ENCODE measurements around the gene SSU72.
"Not testable (repeated sequence)": the region's sequence is repeated elsewhere in the genome, so short reads cannot be mapped to it uniquely, and the experiment has no call there.

SSU72 gene

GRCh38 chr1:1557688-1558087, 17.0 kb downstream of the SSU72 start:
- not testable (repeated sequence) for DNase-seq

- DNase-seq = not testable (repeated sequence)
These were observed 17.7 kb downstream of the SSU72 start for GRCh38 chr1:1556961-1557360.

DNA sequence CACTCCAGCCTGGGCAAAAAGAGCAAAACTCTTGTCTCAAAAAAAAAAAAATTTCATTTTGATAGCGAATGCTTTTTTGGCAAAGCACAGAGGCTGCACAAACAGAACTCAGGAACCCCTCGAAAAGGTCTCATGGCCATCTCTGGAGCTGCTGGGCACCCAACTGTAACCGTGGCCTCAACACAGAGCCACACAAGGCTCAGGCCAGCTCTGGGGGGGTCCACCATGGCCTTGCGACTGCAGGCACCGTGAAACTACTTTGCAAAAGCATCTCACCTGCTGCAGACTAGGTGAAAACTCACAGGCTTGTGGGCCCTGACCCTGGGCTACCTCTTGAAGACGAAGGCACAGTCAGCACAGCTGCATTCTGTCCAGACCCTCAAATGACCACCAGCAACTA, 18.2 kb downstream of the SSU72 start:
- DNase-seq = no peak

DNA sequence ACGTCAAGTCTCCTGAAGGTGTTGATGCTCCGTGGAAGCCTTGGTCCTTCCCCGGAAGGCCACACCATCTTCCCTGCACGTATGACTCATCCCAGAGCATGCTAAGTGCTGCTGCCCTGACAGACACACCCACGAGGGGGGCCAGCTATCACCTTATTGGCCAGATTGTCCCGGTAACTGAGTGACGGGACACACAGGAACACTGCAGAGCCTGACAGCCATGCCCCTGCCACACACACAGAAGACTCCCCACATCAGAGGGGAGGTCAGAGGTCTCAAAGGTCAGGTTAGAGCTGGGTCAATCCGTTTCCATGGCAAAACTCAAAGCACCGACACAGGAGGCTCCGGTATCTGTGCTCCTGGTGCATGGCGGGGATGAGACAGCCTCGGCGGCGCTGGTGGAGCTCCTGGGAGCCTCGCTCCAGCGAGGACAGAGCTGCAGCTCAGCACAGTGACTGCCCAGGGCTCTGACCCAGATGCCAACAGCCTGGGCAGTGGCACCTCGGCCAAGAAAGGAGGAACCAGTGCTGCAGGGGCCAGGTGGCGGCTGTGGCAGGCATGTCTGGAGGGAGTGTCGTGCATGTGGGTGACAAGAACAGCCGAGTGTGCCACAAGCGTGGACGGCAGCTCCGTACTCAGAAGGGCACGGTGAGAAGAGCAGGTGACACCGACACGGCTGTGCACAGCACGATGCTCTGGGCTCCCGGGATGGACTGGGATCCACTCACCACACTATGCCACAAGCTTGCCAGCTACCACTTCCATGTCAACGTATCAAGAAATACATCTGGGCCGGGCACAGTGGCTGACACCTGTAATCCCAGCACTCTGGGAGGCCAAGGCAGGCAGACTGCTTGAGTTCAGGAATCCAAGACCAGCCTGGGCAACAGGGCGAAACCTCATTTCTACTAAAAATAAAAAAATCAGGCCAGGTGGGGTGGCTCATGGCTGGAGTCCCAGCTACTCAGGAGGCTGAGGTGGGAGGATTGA, 19.4 kb downstream of the SSU72 start:
- DNase-seq = peak; percentile 68

DNA sequence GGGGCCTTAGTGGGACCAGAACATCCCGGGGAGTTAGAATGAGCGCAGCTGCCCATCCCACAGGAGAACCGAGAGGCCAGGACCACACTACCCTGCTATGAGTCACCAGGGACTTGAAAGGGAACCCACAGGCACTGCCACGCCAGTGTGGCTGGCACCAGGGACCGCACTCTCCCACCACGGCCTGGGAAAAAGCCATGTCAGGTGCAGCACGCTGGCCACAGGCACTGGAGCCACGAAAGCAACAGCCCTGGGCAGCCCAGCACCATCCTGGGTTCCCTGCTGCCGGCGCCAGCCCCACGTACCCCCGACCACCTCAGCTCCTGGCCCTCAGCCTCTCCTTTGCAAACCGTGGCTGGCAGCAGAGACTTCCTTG, 20.1 kb downstream of the SSU72 start:
- DNase-seq = peak; percentile 38

DNA sequence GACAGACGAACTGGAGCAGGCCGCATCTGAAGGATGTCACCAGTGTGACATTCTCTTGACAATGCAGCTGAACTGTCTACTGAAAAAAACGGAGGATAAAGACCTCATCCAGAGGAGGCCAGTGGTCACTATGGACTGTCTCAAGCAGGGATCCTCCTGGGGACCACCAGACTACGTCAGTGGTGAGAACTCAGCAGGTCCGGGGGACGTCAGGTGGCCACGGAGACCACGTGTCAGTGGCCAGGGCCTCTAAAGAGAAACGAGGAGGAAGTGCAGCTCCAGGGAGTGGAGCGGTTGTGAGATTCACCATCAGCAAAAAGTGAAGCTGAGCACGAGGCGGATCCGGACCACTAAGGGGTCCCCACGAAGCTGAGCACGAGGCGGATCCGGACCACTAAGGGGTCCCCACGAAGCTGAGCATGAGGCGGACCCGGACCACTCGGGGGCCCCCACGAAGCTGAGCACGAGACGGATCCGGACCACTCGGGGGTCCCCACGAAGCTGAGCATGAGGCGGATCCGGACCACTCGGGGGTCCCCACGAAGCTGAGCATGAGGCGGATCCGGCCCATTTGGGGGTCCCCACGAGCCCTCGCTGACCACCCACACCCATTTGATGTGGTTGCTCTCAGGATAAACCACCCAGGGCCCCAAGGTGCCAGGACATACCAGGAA, 20.7 kb downstream of the SSU72 start:
- no peak for DNase-seq

GRCh38 chr1:1552263-1552639, 22.4 kb downstream of the SSU72 start:
- DNase-seq = no peak

DNA sequence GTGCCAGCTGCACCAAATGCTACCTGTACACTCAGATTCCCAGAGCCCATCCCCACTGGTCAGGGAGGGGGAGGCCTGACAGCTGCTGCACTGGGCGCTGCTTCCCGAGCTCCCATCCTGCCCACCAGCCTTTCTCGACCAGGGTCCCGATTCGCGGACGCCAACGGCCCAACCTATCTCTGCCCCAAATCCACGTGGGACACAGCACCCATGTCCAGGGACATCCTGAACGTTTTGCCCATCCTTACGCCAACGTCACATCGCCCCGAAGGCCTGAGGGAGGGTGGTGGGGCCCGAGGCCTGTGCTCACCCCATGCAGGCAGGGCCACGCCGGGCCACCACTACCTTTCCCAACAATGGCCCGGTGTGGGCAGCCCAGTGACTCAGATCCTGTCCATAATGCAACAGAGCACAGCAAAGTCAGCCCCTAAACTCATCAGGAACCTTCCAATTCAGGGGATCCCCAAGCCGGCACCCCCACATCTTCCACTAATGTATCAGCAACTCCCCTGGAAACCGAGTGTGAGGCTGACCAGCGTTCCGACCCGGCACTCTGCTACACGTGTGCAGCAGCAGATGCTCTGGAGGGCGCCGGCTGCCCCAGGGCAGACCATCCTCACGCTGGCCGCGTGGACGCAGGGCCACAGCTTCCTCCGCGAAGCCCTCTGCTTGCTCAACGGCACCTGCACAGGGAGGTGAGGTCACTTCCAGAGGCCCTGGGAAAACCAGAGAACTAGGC, 23.0 kb downstream of the SSU72 start:
- no peak for DNase-seq

DNA sequence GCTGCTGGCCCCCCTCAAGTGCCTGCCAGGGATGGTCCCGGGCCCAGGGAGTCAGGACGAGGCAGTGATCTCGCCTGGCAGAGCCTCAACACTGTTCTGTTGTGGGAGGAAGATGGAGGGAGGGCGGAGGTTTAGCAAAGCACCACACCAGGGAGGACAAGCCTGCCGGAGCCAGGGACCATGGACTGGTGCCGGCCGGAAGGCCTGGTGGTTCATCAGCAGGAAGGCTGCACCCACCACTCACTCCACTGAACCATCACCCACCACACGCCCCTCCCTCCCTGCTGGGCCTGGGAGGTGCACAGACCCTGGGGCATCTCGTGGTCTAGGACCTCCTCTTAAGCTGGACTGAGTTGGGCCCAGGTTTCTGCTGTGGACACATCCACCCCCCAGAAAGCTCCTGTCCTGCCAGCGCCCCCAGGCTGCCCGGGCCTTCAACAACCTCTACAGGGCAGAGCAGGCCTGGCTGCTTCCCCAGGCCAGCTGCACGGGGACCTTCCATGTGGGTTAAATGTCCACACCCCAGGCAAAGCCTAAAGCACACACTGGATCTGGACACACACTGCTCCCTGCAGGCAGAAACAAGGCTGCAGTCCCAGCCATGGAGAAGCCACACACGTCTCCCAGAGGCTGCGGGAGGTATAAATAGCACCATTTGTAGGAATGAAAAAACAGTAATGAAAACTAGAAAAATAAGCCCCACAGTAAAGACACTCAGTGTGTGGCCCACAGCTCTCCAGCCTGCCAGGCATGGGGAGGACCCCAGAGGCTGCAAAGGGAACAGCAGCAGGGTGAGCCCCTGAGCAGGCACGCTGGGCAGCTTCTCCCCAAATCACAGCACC, 23.9 kb downstream of the SSU72 start:
- DNase-seq = peak; percentile 24

- no peak for DNase-seq
These were observed 24.6 kb downstream of the SSU72 start for GRCh38 chr1:1550087-1550486.

- DNase-seq = no peak
These were observed 26.1 kb downstream of the SSU72 start for GRCh38 chr1:1548591-1548990.

- DNase-seq = no peak
These were observed 27.2 kb downstream of the SSU72 start for GRCh38 chr1:1547476-1547875.

DNA sequence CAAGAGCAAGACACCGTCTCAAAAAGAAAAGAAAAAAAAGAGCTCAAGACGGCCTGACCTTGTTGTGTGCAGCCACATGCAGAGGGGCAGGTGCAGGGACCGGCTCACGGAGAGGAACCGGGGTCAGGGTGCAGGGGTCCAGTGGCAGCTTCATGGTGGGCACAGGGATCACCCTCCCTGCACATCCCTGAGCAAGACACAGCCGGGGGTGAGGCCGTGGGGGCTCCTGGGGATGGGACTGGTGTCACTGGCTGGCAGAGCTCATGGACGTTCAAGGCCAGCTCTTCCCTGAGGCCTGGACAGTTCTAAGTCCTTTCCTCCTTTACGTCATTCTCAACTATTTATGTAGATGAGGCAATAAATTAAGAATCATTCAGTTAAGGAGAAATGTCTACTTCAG, 27.7 kb downstream of the SSU72 start:
- DNase-seq = no peak

DNA sequence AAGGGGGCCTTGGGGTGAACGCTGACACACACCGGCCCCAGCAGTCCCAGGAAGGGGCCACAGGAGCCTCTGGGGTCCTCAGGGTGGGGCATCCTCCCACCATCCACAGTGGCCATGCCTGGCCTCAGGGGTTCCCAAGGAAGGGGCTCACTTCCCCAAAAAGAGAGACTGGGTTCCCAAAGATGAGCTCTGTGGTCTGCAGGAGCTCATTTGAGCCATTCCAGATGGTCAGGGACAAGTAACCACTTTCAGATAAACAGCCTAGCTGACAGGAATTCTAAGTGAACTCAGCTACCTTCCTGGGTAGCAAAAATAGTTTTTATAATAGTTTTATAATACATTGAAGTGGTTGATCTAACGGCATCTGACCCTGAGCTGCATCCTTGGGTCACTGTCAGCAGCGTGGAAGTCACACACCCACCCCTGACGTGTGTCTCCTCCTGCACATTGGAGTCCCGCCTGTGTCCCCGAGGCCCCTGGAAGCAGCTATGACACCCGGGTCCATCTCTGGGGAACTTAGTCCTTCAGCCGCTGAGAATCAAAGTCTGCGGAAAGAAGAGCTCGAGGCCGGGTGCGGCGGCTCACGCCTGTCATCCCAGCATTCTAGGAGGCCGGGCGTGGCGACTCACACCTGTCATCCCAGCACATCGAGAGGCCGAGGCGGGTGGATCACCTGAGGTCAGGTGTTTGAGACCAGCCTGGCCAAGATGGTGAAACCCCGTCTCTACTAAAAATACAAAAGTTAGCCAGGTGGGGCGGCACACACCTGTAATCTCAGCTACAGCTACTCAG, 28.5 kb downstream of the SSU72 start:
- no peak for DNase-seq

GRCh38 chr1:1544544-1544943, 30.1 kb downstream of the SSU72 start:
- no peak for DNase-seq

DNA sequence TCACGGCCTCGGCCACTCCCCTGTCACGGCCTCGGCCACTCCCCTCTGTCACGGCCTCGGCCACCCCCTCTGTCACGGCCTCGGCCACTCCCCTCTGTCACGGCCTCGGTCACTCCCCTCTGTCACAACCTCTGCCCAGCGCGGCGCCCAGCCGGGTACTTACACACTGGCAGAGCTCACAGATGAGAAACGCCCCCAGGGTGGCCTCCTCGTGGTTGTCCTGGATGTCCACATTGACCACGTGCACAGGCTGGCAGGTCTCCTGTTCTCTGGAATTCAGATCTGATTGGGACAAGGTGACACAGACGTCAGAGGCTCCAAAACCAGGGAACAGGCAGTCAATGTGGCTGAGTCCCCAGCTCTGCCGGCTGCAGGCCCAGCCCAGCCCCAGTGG, 31.0 kb downstream of the SSU72 start:
- peak; percentile 32 for DNase-seq

- no peak for DNase-seq
These were observed 31.6 kb downstream of the SSU72 start for GRCh38 chr1:1542766-1543705.

DNA sequence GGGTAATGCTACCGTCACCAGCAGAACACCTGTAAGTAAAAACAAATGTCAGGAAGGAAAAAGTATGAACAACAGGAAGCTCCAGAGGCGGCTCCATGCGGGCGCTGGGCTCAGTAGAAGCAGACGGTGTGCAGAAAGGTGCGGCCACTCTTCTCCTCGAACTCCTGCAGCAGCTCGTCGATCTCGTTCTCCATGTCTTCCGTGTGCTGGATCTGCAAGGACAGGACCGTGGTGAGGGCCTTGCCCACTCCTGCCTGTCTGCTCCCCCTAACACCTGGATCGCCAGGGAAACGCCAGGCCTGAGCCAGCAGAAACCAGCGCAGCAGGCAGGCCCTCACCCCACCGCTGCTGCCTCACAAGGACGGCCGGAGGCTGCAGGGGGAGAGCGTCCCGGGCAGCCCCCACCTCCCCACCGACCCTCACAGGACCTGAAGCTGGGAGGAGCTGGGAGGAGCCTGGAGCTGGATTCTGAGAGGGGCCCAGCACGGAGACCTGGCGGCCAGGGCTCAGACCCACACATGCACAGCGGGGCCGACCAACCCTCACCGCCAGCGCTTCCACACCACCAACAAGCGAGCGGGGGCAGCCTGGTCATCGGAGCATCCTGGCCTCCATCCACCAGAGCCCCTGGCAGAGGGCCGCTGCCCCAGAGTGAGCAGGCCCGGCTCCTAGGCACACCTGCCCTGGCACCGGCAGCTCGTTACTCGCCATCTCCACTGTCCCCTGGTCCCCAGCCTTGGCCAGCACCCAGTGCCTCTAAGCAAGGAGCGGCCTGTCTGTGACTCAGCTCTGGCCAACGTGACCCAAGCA, 32.5 kb downstream of the SSU72 start:
- DNase-seq = no peak

- DNase-seq = no peak
These were observed 33.6 kb downstream of the SSU72 start for GRCh38 chr1:1540818-1541628.

Data from MV-4-11 (cell line).